ENCODE results near the gene PGAP6.
"Not testable (repeated sequence)": the region's sequence is repeated elsewhere in the genome, so short reads cannot be mapped to it uniquely, and the experiment has no call there.

PGAP6 gene

DNA sequence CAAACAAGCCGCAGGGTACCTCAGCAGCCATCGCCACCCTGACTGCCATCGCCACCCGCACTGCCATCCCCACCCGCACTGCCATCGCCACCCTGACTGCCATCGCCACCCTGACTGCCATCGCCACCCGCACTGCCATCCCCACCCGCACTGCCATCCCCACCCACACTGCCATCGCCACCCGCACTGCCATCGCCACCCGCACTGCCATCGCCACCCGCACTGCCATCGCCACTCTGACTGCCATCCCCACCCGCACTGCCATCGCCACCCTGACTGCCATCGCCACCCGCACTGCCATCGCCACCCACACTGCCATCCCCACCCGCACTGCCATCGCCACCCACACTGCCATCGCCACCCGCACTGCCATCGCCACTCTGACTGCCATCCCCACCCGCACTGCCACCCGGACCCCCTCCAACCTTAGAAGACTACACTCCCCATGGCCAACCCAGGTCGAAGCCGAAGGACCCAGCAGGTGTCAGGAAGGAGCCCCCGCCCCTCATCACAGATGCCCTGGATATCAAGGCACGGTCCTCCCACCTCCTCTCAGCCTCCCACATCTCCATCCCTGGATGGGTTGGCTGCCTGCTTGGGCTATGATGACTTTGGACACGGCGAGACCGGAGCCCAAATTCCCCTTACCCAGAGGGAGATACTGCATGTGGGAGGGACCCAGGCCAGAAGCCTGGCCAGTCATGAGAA is 3.5 kb downstream of the PGAP6 start:
- not testable (repeated sequence) for DNase-seq

- DNase-seq, result no peak
Measured at GRCh38 chr16:377419-377951, 4.3 kb downstream of the PGAP6 start.

DNA sequence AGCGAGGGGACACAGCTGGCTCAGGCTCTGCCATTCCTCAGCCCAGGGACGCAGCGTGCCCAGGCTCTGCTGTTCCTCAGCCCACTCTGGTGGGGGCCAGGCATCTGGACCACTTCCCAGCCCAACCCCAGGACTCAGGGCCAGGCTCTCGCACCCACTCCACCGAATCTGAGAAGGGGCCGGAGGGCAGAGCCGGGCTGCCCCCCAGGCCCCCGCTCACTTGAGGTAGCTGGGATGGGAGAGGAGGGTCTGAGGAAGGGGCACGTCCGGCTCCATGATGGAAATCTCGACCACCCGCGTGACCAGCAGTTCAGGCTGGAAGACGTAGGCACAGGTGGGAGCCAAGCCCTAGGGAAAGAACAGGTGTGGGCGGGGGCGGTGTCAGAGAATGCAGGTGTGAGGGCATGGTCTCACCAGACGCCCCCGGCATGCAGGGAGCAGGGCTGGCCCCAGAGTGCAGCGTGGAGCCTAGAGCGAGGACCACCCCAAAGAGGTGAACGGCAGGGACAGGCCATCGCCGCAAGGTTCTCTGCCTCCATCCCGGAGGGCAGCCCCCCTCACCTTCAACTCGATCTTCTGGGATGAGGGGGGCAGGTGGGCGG is 4.9 kb downstream of the PGAP6 start:
- DNase-seq, result no peak

GRCh38 chr16:375927-376816 is 5.6 kb downstream of the PGAP6 start:
- DNase-seq, result no peak

GRCh38 chr16:375212-375611 is 6.6 kb downstream of the PGAP6 start:
- DNase-seq, result no peak

GRCh38 chr16:374616-374926 is 7.2 kb downstream of the PGAP6 start:
- DNase-seq, result no peak

- DNase-seq, result no peak
Measured at GRCh38 chr16:373848-374615, 7.7 kb downstream of the PGAP6 start.

DNA sequence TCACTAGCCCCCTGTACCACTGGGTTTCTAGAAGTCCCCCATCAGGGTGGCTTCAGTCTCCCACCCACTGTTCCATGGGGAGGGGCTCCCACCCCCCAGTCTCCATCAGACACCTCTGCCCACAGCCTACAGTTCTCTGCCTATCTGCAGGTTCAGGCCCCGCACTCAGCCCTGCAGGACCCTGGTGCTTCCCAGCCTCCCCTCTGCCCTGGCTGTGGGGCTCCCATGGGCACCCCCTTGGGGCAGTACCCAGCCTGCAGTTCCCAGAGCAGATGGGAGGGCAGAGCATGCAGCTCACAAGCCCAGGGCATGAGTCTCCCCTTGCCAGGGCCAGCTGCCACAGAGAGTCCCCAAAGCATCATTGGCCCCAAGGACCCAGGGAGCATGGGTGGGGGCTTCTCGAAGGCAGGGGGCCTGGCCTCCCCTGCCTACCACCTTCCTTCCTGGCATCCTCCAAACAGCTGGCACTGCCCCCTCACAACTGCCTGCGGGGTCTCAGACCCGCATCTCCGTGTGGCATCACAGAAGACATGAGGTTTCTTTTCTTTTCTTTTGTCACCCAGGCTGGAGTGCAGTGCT is 8.7 kb downstream of the PGAP6 start:
- no peak for DNase-seq

GRCh38 chr16:372302-372983 is 9.3 kb downstream of the PGAP6 start:
- DNase-seq, result no peak

GRCh38 chr16:371515-372301 is 10.1 kb downstream of the PGAP6 start:
- no peak for DNase-seq

- DNase-seq, result no peak
Measured at GRCh38 chr16:370979-371514, 10.7 kb downstream of the PGAP6 start.

- DNase-seq, result peak; percentile 93
Measured at GRCh38 chr16:370443-370842, 11.3 kb downstream of the PGAP6 start, which contains the start of gene MRPL28. TSS of gene MRPL28 (minus strand) at chr16:370538. CDS start at chr16:370218, 320 bp downstream.

GRCh38 chr16:369866-370436 is 11.8 kb downstream of the PGAP6 start:
- no peak for DNase-seq

DNA sequence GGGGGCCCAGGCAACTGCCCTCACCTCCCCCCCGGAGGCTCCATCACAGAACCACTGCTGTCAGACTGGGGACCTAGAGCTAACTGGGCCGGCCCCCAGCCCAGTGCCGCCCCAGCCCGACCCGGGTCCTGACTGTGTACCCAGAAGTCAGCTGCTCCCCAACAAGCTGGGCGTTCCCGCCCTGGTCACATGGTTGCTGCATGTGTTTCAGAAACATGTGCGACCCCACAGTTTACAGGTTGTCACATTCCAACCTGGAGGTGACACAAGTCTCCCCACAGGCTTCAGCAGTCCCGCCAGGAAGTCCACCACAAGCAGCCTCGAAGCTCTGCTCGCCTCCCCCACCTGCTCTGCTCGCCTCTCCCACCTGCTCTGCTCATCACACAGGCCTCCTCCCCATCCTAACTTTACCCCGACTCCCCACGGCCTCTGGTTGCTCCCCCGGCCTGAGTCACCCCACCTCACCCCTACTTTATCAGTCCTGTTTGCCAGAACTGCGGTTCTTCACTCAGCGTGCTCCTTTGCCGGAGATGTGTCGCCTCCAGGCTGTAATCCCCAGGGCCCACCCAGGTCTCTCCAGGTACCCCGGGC is 12.4 kb downstream of the PGAP6 start:
- DNase-seq, result no peak

- no peak for DNase-seq
Measured at GRCh38 chr16:368388-369158, 13.2 kb downstream of the PGAP6 start.

GRCh38 chr16:367333-367903 is 14.4 kb downstream of the PGAP6 start:
- no peak for DNase-seq

GRCh38 chr16:366476-366875 is 15.3 kb downstream of the PGAP6 start:
- no peak for DNase-seq

DNA sequence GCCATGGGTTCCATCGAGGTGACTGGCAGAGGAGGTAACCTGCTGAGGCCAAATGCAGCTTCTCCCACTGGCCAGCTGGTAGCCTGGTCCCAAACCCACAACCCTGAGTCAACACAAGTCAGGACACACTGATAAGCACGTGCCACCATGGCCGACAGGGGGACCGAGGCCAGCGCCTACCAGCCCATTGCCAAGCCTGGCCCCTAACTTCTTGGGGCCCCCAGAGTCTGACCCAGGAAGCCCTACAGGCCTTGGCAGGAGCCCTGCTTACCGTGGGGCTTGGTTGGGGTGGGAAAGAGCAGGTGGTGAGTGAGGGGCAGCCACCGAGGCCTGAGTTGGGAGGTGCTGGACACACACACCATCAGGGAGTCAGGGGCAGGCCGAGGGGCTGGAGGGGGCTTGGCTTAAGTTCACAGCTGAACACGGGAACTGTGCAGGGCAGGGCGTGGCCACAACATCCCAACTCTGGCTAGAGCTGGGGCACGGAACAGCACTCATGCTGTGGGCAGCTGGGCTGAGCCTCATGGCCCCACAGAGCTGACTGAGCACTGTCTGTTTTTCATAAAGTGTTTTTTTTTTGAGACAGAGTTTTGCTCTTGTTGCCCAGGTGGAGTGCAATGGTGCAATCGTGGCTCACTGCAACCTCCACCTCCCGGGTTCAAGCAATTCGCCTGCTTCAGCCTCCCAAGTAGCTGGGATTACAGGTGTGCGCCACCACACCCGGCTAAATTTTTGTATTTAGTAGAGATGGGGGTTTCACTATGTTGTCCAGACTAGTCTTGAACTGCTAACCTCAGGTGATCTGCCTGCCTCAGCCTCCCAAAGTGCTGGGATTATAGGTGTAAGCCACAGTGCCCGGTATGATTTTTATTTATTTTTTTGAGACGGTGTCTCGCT is 16.9 kb downstream of the PGAP6 start:
- DNase-seq, result no peak

Data from stimulated activated CD4-positive, alpha-beta T cell treated with anti-CD3 and anti-CD28 coated beads, Interleukin-12 subunit alpha, Interleukin-12 subunit beta, amount 100 ng/mL, for 4 hours (primary cell).